ENCODE measurements around the gene SLMAP. TPM values are rescaled to one million over a fixed set of nuclear protein-coding genes. Genes with fewer than 3 reads are reported as not detected.
"Not testable (repeated sequence)": the region's sequence is repeated elsewhere in the genome, so short reads cannot be mapped to it uniquely, and the experiment has no call there.

SLMAP gene
- polyA plus RNA-seq, 3 donors from 2014 or later = 11.0 to 31.2 (median 19.3) TPM

DNA sequence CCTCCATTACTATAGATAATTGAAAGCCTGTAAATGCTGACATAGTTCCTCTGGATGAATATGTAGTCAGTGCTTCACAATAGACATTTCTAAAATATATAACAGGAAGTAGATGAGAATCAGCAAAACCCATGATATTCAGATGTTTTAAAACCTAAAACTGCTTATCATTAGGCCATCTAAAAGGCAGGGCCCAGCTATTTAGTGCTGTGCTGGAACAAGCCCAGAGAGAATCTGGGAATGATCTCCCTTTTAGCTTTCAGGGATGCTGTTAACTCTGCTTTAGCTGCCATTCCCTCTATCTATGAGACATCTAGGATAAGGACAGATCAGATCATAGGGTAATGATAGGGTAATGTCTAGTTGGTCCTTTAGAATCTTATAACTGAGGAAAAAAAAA is 106.8 kb downstream of the SLMAP start:
- Mint-ChIP-seq H3K4me3 (no peak overlapping the region), H3K27ac (no peak overlapping the region), H3K27me3 (ENCODE audit: low read depth in 3 of 3) (no peaks in the 10 kb centered on the region), H3K4me1 (no peaks in the 10 kb centered on the region), H3K9me3 (peaks cover 0 to 1% (median 0%) of the 10 kb centered on the region in 6 donors), H3K36me3 (peaks cover 20 to 44% (median 23%) of the 10 kb centered on the region in 3 donors)
- DNase-seq = no peak

- Mint-ChIP-seq H3K27ac (no peak overlapping the region), H3K4me3 (no peak overlapping the region), H3K9me3 (peaks cover 0 to 1% (median 0%) of the 10 kb centered on the region in 6 donors), H3K36me3 (peaks cover 18 to 41% (median 21%) of the 10 kb centered on the region in 3 donors), H3K27me3 (ENCODE audit: low read depth in 3 of 3) (no peaks in the 10 kb centered on the region), H3K4me1 (no peaks in the 10 kb centered on the region)
- no peak for DNase-seq
Measured at GRCh38 chr3:57863380-57863779, 107.3 kb downstream of the SLMAP start.

GRCh38 chr3:57864853-57865252 is 108.7 kb downstream of the SLMAP start:
- no peak for DNase-seq
- no peak overlapping the region for H3K4me3 Mint-ChIP-seq
- no peaks in the 10 kb centered on the region for H3K4me1 Mint-ChIP-seq
- H3K27me3 Mint-ChIP-seq (ENCODE audit: low read depth in 3 of 3) = no peaks in the 10 kb centered on the region
- H3K36me3 Mint-ChIP-seq = peaks cover 16 to 39% (median 20%) of the 10 kb centered on the region in 3 donors
- H3K9me3 Mint-ChIP-seq = peaks cover 0 to 1% (median 0%) of the 10 kb centered on the region in 6 donors
- H3K27ac Mint-ChIP-seq = no peak overlapping the region

- H3K27ac Mint-ChIP-seq; H3K4me3 Mint-ChIP-seq; H3K27me3 Mint-ChIP-seq (ENCODE audit: low read depth in 3 of 3); H3K9me3 Mint-ChIP-seq; H3K4me1 Mint-ChIP-seq; DNase-seq: not testable (repeated sequence)
- H3K36me3 Mint-ChIP-seq = peaks cover 16 to 31% (median 27%) of the 10 kb centered on the region in 3 donors
Measured at GRCh38 chr3:57869110-57869509, 113.0 kb downstream of the SLMAP start.

- H3K4me3 Mint-ChIP-seq = no peak overlapping the region
- H3K36me3 Mint-ChIP-seq = peaks cover 4 to 16% (median 12%) of the 10 kb centered on the region in 3 donors
- H3K4me1 Mint-ChIP-seq = no peaks in the 10 kb centered on the region
- no peaks in the 10 kb centered on the region for H3K9me3 Mint-ChIP-seq
- DNase-seq = no peak
- H3K27ac Mint-ChIP-seq = no peak overlapping the region
- H3K27me3 Mint-ChIP-seq (ENCODE audit: low read depth in 3 of 3) = no peaks in the 10 kb centered on the region
Measured at GRCh38 chr3:57872606-57873005, 116.5 kb downstream of the SLMAP start.

GRCh38 chr3:57876632-57877031 is 120.5 kb downstream of the SLMAP start:
- Mint-ChIP-seq H3K4me3 (no peak overlapping the region), H3K27ac (no peak overlapping the region), H3K4me1 (no peaks in the 10 kb centered on the region), H3K9me3 (no peaks in the 10 kb centered on the region), H3K27me3 (ENCODE audit: low read depth in 3 of 3) (no peaks in the 10 kb centered on the region), H3K36me3 (peaks cover 7 to 13% (median 8%) of the 10 kb centered on the region in 3 donors)
- no peak for DNase-seq

DNA sequence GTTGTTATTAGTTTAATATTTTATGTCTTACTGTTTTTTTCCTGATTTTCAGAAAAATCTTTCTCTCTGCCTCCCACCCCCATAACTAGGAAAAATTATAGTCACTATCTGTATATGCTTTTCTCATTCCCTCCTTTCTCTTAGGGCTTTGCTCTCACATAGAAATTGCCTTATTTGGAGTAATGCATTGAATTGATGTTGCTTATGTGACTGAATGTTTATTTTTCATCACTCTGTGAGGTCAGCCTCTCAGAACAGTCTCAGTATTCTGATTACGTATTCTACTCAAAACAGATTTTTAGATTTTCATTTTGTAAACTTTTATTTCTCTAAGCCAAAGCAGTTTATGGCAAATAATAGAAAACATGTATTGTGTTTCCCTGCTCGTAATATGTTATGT is 121.0 kb downstream of the SLMAP start:
- Mint-ChIP-seq H3K27me3 (ENCODE audit: low read depth in 3 of 3) (no peaks in the 10 kb centered on the region), H3K36me3 (peaks cover 4 to 10% (median 7%) of the 10 kb centered on the region in 3 donors), H3K4me1 (peaks cover 0 to under 1% of the 10 kb centered on the region in 2 donors), H3K27ac (no peak overlapping the region), H3K9me3 (no peaks in the 10 kb centered on the region), H3K4me3 (no peak overlapping the region)
- no peak for DNase-seq

GRCh38 chr3:57884436-57884835 is 128.3 kb downstream of the SLMAP start:
- H3K27me3 Mint-ChIP-seq (ENCODE audit: low read depth in 3 of 3); DNase-seq; H3K4me3 Mint-ChIP-seq; H3K4me1 Mint-ChIP-seq; H3K9me3 Mint-ChIP-seq; H3K27ac Mint-ChIP-seq: not testable (repeated sequence)
- peaks cover 16 to 21% (median 18%) of the 10 kb centered on the region in 3 donors for H3K36me3 Mint-ChIP-seq

GRCh38 chr3:57889807-57890206 is 133.7 kb downstream of the SLMAP start:
- no peaks in the 10 kb centered on the region for H3K4me1 Mint-ChIP-seq
- no peak for DNase-seq
- no peak overlapping the region for H3K4me3 Mint-ChIP-seq
- peaks cover 13 to 20% (median 17%) of the 10 kb centered on the region in 3 donors for H3K36me3 Mint-ChIP-seq
- H3K27me3 Mint-ChIP-seq (ENCODE audit: low read depth in 3 of 3) = no peaks in the 10 kb centered on the region
- no peak overlapping the region for H3K27ac Mint-ChIP-seq
- no peaks in the 10 kb centered on the region for H3K9me3 Mint-ChIP-seq

DNA sequence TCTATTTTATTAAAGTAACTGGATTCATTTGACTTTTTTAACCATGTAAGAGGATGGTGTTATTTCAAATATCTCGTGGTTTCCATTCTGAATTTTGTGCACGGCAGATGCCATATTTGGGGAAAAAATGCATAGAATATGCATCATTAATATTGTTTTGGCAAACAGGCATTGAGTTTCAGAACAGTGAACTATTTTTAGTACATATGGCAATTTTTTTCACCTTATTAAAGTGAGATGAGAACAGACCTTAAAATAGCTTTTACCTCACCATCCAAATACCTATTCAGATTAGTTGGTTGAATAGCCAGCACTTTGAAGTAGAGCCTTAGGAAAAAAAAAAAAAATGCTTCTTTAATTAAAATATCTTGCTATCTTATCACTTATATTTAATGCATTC is 134.8 kb downstream of the SLMAP start:
- Mint-ChIP-seq H3K4me1 (no peaks in the 10 kb centered on the region), H3K36me3 (peaks cover 12 to 18% (median 15%) of the 10 kb centered on the region in 3 donors), H3K27ac (no peak overlapping the region), H3K27me3 (ENCODE audit: low read depth in 3 of 3) (no peaks in the 10 kb centered on the region), H3K9me3 (no peaks in the 10 kb centered on the region), H3K4me3 (no peak overlapping the region)
- no peak for DNase-seq

DNA sequence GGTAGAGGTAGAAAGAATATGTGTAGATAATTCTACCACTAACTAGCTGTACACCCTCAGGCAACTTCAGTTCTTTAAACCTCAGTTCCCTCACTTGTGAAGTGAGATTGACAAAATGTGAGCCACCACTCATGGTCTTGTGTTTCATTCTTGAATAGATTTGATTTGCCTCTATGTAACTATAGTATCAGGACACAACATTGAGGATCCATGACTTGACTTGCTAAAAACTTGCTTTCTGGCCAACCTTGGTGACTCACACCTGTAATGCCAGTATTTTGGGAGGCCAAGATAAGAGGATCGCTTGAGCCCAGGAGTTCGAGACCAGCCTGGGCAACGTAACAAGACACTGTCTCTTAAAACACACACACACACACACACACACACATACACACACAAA is 136.3 kb downstream of the SLMAP start:
- no peak for DNase-seq
- Mint-ChIP-seq H3K36me3 (peaks cover 7 to 16% (median 13%) of the 10 kb centered on the region in 3 donors), H3K4me3 (no peak overlapping the region), H3K27ac (no peak overlapping the region), H3K4me1 (no peaks in the 10 kb centered on the region), H3K9me3 (no peaks in the 10 kb centered on the region), H3K27me3 (ENCODE audit: low read depth in 3 of 3) (peaks cover 0 to 2% (median 0%) of the 10 kb centered on the region in 3 donors)

DNA sequence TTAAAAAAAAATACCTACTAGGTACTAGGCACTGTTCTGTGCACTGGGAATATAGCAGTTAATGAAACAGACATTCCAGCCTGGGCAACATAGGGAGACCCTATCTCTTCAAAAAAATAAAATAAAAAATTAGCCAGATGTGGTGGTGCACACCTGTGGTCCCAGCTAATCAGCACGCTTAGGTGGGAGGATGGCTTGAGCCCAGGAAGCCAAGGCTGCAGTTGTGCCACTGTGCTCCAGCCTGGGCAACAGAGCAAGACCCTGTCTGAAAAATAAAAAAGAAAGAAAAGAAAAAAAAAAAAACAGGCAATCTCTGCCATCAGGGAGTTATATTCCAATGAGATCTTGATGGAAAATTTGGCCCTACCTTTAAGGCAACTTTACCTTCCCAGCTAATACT is 137.0 kb downstream of the SLMAP start:
- H3K27ac Mint-ChIP-seq = no peak overlapping the region
- no peak overlapping the region for H3K4me3 Mint-ChIP-seq
- H3K36me3 Mint-ChIP-seq = peaks cover 9 to 17% (median 10%) of the 10 kb centered on the region in 3 donors
- peaks cover 0 to 2% (median 0%) of the 10 kb centered on the region in 3 donors for H3K27me3 Mint-ChIP-seq (ENCODE audit: low read depth in 3 of 3)
- no peaks in the 10 kb centered on the region for H3K4me1 Mint-ChIP-seq
- DNase-seq = no peak
- no peaks in the 10 kb centered on the region for H3K9me3 Mint-ChIP-seq

GRCh38 chr3:57893668-57894067 is 137.6 kb downstream of the SLMAP start:
- H3K4me1 Mint-ChIP-seq = no peaks in the 10 kb centered on the region
- peaks cover 9 to 18% (median 11%) of the 10 kb centered on the region in 3 donors for H3K36me3 Mint-ChIP-seq

GRCh38 chr3:57896031-57896430 is 139.9 kb downstream of the SLMAP start:
- H3K4me1 Mint-ChIP-seq = peaks cover 0 to 2% of the 10 kb centered on the region in 2 donors
- no peak overlapping the region for H3K4me3 Mint-ChIP-seq
- H3K27me3 Mint-ChIP-seq (ENCODE audit: low read depth in 3 of 3) = peaks cover 0 to 2% (median 0%) of the 10 kb centered on the region in 3 donors
- no peak overlapping the region for H3K27ac Mint-ChIP-seq
- peaks cover 16 to 28% (median 20%) of the 10 kb centered on the region in 3 donors for H3K36me3 Mint-ChIP-seq
- no peaks in the 10 kb centered on the region for H3K9me3 Mint-ChIP-seq
- DNase-seq = no peak

More at GRCh38 chr3:57893668-57894067, 137.6 kb downstream of the SLMAP start:
- no peak for DNase-seq
- Mint-ChIP-seq H3K4me3 (no peak overlapping the region), H3K9me3 (no peaks in the 10 kb centered on the region), H3K27ac (no peak overlapping the region), H3K27me3 (ENCODE audit: low read depth in 3 of 3) (peaks cover 0 to 2% (median 0%) of the 10 kb centered on the region in 3 donors)

GRCh38 chr3:57896691-57897090 is 140.6 kb downstream of the SLMAP start:
- H3K4me1 Mint-ChIP-seq = peaks cover 0 to 2% of the 10 kb centered on the region in 2 donors
- no peak overlapping the region for H3K27ac Mint-ChIP-seq
- H3K36me3 Mint-ChIP-seq = peaks cover 19 to 32% (median 25%) of the 10 kb centered on the region in 3 donors
- no peaks in the 10 kb centered on the region for H3K9me3 Mint-ChIP-seq
- DNase-seq = no peak
- H3K4me3 Mint-ChIP-seq = no peak overlapping the region
- peaks cover 0 to 2% (median 0%) of the 10 kb centered on the region in 3 donors for H3K27me3 Mint-ChIP-seq (ENCODE audit: low read depth in 3 of 3)
